ENCODE data around the gene FICD. TPM values are rescaled to one million over a fixed set of nuclear protein-coding genes. Genes with fewer than 3 reads are reported as not detected.

Gene FICD
- total RNA-seq, 2 experiments from 2014 or later = 6.8 to 6.9 TPM

DNA sequence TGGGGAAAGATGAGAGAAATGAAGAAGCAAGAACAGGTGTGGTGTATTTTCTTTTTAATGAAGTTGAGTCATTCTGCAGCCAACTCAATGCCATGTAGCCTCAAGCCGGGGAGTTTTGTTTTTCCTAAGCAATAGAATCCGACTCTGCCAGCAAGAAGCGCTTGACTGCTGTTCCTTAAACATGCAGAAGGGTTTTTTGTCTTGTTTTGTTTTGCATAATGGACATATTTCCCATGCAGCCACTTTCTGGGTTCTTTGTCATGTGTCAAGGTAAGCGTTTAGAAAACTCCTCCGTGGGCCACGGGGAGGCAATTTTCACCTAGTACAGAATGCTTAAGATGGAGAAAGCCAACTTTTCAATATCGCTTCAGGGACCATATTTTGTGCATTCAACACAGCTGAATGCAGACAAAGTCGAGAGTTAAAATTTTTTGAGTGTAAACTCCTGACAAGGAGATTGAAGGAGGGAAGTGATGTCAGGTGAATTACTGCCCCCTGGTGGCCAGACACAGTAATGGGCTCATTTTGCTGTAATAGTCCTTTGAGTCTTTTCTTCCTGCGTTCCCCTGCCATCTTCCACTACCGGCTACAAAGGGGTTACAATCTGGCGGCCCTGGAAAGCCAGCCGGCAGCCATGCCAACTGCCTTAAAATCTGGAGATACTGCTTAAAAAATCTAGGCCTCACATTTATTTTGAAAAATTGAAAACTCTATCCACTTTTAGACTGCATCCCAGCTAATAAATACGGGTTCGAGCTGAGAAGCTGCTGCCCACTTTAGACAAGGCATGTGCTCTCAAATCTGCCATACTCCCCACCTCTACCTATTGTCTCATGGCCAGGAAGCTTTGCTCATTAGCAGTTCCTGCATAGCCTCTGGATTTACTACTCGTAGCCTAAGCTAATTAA is 3.2 kb upstream of the FICD start:
- Mint-ChIP-seq H3K4me1 (peaks cover 12% of the 10 kb centered on the region), H3K27me3 (no peaks in the 10 kb centered on the region), H3K9me3 (no peaks in the 10 kb centered on the region), H3K4me3 (peak overlapping the region; percentile 38), H3K36me3 (no peaks in the 10 kb centered on the region), H3K27ac (no peak overlapping the region)
- POLR2A ChIA-PET = no interaction called here
- DNase-seq = peak; percentile 71
- ATAC-seq (ENCODE audit: low read depth) = no peak

DNA sequence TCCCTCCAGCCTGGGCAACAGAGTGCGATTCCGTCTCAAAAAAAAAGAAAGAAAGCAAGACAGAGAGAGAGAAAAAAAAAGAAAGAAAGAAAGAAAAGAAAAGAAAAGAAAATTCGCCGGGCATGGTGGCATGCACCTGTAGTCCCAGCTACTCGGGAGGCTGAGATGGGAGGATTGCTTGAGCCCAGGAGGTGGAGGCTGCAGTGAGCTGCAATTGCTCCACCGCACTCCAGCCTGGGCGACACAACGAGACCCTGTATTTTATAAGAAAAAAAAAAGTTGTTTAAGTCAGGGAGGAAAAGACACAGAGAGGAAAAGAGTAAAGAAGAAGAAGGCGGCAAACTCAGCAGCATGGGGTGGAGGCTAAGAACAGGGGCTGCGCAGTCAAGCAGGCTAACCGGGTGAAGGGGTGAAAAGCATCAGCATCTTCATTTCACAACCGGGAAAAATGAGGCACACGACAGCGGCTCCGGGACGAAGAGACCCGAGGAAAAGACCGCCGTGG is 557 bp upstream of the FICD start:
- peaks cover 17% of the 10 kb centered on the region for H3K4me1 Mint-ChIP-seq
- POLR2A ChIA-PET = interaction anchor here (1.0 kb wide), 1 partner anchor 48 kb away, joined by 3 read pairs; the partner anchor contains the start of gene ISCU
- H3K9me3 Mint-ChIP-seq = no peaks in the 10 kb centered on the region
- no peak for DNase-seq
- peak overlapping the region; percentile 88 for H3K27ac Mint-ChIP-seq
- H3K36me3 Mint-ChIP-seq = peaks cover 6% of the 10 kb centered on the region
- H3K4me3 Mint-ChIP-seq = peak overlapping the region; percentile 94
- no peaks in the 10 kb centered on the region for H3K27me3 Mint-ChIP-seq
- ATAC-seq (ENCODE audit: low read depth) = peak; percentile 15

DNA sequence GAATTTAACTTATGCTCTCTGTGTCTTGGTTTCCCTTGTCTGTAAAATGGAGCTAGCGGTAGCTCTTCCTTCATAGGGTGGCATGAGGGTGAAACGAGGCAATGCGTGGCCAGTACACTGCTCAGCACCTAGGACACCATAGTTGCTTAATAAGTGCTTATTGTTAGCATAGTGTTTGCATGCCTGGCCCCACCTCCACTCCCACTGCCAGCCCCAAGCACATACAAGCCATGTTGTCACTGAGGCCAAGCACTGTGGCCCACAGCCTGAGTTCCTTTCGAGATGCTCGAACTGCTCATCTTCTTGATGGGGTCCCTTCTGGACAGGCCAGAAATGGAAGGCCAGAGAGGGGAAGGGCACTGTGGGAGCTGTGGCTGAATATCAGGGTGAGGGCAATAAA is 839 bp downstream of the FICD start:
- DNase-seq (no peak), ATAC-seq (ENCODE audit: low read depth) (no peak)
- Mint-ChIP-seq H3K9me3 (no peaks in the 10 kb centered on the region), H3K27me3 (no peaks in the 10 kb centered on the region), H3K36me3 (peaks cover 10% of the 10 kb centered on the region), H3K4me1 (peaks cover 17% of the 10 kb centered on the region), H3K27ac (peak overlapping the region; percentile 88), H3K4me3 (peak overlapping the region; percentile 94)
- POLR2A ChIA-PET = interaction anchor here (1.1 kb wide), 1 partner anchor 45 kb away, joined by 5 read pairs; the partner anchor contains the start of gene SART3

DNA sequence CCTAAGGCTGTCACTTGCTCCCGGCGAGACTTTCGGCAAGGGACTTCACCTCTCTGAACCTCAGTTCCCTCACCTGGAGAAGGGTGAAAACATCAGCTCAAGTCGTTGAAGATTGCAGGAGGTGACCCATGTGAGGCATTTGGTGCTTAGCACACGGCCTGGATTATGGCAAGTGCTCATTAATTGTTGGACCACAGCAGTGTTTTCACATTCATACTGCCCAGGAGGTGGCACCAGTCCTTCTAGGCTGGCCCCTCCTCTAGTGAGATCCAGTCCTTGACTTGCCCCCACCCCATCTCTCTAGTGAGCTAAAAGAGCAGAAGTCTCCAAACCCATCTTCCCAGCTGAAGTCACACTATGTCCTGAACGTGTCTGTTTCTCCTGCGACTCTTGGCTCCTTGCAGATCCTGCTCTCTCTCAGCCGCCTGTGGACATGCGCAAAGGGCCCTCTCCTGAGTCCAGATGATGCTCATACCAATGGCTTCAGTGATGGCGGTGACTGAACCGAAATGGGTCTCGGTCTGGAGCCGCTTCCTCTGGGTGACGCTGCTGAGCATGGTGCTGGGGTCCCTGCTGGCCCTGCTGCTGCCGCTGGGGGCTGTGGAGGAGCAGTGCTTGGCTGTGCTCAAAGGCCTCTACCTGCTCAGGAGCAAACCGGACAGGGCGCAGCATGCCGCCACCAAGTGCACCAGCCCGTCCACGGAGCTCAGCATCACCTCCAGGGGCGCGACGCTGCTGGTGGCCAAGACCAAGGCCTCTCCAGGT is 1.6 kb downstream of the FICD start:
- Mint-ChIP-seq H3K4me1 (peaks cover 16% of the 10 kb centered on the region), H3K4me3 (peak overlapping the region; percentile 8), H3K27ac (no peak overlapping the region), H3K36me3 (peaks cover 12% of the 10 kb centered on the region), H3K27me3 (no peaks in the 10 kb centered on the region), H3K9me3 (no peaks in the 10 kb centered on the region)
- POLR2A ChIA-PET = interaction anchor here (1.1 kb wide), 1 partner anchor 44 kb away, joined by 5 read pairs; the partner anchor contains the start of gene SART3
- no peak for ATAC-seq (ENCODE audit: low read depth)
- DNase-seq = no peak

DNA sequence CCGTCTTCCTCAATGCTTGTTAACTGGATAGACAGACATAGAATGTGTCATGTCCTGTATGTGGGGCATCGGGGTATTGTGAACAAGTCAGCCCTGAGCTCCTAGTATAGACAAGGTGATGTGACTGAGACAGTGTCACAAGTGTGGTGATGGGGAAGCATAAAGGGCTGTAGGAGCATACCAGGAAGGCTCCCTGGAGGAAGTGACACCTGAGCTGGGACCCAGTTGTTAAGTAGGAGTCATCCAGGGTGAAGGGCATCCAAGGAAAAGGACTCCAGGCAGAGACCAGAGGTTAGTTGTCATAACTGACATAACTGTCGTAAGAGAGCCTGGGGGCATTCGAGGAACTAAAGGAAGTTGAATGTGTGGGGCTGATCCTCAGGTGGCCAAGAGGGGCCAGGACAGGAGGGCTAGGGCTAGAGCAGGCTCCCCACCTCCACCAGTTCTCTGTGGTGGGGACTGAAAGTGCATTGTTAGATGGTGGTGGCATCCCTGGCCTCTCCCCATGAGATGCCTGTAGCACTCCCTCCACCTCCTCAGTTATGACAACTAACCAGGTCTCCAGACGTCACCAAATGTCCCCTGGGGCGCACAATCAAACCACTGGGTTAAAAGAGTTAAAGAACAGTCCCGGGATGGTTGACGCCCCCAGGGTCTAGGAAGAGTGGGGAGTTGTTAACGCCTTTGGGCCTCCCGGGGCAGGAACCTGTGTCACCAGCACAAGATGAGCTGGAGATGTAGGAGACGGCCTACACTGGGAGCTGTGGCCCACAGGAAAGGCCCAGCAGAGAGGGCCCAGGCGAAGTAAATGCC is 2.4 kb downstream of the FICD start:
- POLR2A ChIA-PET = interaction anchor here (1.1 kb wide), 1 partner anchor 44 kb away, joined by 5 read pairs; the partner anchor contains the start of gene SART3

DNA sequence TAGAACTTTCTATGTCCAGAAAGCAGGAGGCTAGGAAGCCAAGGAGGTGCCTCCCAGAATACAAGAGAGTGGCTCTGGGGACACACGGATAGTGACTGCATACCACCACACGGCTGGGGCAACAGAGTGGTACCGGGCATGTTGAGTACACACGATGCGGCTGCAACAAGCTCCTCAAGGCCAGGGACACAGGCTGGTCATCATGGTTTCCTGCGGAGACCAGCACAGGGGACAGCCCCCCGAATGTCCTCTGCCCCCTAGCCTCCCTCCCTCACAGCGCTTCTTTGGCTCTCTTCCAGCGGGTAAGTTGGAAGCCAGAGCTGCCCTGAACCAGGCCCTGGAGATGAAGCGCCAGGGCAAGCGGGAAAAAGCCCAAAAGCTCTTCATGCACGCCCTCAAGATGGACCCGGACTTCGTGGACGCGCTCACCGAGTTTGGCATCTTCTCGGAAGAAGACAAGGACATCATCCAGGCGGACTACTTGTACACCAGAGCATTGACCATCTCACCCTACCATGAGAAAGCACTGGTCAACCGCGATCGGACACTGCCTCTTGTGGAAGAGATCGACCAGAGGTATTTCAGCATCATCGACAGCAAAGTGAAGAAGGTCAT is 3.1 kb downstream of the FICD start:
- Mint-ChIP-seq H3K27me3 (no peaks in the 10 kb centered on the region), H3K9me3 (no peaks in the 10 kb centered on the region), H3K36me3 (peaks cover 18% of the 10 kb centered on the region), H3K4me1 (peaks cover 10% of the 10 kb centered on the region), H3K27ac (no peak overlapping the region), H3K4me3 (no peak overlapping the region)
- POLR2A ChIA-PET = no interaction called here
- no peak for ATAC-seq (ENCODE audit: low read depth)
- DNase-seq = no peak

More for the DNA sequence above, 2.4 kb downstream of the FICD start:
- Mint-ChIP-seq H3K27ac (no peak overlapping the region), H3K27me3 (no peaks in the 10 kb centered on the region), H3K36me3 (peaks cover 18% of the 10 kb centered on the region), H3K4me3 (no peak overlapping the region), H3K4me1 (peaks cover 10% of the 10 kb centered on the region), H3K9me3 (no peaks in the 10 kb centered on the region)
- DNase-seq = no peak
- ATAC-seq (ENCODE audit: low read depth) = no peak

DNA sequence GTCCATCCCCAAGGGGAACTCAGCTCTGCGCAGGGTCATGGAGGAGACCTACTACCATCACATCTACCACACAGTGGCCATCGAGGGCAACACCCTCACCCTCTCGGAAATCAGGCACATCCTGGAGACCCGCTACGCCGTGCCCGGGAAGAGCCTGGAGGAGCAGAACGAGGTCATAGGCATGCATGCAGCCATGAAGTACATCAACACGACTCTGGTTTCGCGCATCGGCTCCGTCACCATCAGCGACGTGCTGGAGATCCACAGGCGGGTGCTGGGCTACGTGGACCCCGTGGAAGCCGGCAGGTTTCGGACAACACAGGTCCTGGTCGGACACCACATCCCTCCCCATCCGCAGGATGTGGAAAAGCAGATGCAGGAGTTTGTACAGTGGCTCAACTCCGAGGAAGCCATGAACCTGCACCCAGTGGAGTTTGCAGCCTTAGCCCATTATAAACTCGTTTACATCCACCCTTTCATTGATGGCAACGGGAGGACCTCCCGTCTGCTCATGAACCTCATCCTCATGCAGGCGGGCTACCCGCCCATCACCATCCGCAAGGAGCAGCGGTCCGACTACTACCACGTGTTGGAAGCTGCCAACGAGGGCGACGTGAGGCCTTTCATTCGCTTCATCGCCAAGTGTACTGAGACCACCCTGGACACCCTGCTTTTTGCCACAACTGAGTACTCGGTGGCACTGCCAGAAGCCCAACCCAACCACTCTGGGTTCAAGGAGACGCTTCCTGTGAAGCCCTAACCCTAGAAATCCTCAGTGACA is 3.8 kb downstream of the FICD start:
- H3K4me3 Mint-ChIP-seq = no peak overlapping the region
- DNase-seq = no peak
- peaks cover 10% of the 10 kb centered on the region for H3K4me1 Mint-ChIP-seq
- H3K36me3 Mint-ChIP-seq = peaks cover 18% of the 10 kb centered on the region
- H3K27me3 Mint-ChIP-seq = no peaks in the 10 kb centered on the region
- no peak overlapping the region for H3K27ac Mint-ChIP-seq
- no peaks in the 10 kb centered on the region for H3K9me3 Mint-ChIP-seq
- no peak for ATAC-seq (ENCODE audit: low read depth)
- POLR2A ChIA-PET = no interaction called here

DNA sequence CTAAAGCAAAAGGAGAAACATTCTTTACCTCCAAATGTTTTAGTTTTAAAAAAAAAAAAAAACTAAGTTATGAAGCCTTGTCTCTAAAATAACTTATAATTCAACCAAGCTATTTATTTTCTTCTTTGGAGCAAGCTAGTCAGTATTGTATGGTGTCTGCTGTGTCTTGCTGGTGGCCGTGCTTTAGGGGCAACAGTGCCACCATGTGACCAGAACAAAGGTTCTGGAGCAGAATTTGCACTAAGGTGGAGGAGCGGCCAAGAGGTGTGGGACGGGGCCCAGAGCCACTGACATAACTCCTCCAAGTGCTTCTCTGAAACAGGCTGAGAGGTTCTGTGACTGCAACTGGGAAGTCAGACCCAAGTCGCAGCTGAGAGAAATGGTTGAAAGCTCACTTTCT is 4.5 kb downstream of the FICD start:
- peaks cover 18% of the 10 kb centered on the region for H3K36me3 Mint-ChIP-seq
- POLR2A ChIA-PET = no interaction called here
- H3K9me3 Mint-ChIP-seq = no peaks in the 10 kb centered on the region
- peaks cover 10% of the 10 kb centered on the region for H3K4me1 Mint-ChIP-seq
- ATAC-seq (ENCODE audit: low read depth) (no peak), DNase-seq (no peak)
- H3K4me3 Mint-ChIP-seq = no peak overlapping the region
- no peak overlapping the region for H3K27ac Mint-ChIP-seq
- H3K27me3 Mint-ChIP-seq = no peaks in the 10 kb centered on the region

DNA sequence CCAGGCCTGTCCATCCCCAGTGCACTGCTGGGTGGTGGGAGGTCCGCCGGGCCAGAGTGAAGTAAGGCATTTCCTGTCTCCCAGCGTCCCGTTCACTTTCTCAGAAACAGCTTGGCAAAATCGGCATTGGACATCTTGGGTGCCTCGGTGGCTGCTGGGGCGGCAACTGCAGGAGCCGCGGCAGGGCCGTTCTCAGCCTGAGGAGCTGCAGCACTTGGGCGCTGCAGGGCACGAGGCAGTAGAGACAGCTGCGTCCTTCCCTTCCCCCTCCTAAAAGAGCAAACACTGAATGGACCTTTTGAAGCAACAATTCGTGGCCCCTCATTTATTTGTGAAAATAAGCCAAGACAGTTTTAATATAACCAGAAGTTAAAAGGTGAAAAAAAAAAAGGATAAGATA is 8.3 kb downstream of the FICD start:
- Mint-ChIP-seq H3K27me3 (no peaks in the 10 kb centered on the region), H3K4me3 (no peak overlapping the region), H3K4me1 (peaks cover 9% of the 10 kb centered on the region), H3K27ac (no peak overlapping the region), H3K36me3 (peaks cover 31% of the 10 kb centered on the region), H3K9me3 (no peaks in the 10 kb centered on the region)
- DNase-seq = no peak
- ATAC-seq (ENCODE audit: low read depth) = no peak
- POLR2A ChIA-PET = no interaction called here

DNA sequence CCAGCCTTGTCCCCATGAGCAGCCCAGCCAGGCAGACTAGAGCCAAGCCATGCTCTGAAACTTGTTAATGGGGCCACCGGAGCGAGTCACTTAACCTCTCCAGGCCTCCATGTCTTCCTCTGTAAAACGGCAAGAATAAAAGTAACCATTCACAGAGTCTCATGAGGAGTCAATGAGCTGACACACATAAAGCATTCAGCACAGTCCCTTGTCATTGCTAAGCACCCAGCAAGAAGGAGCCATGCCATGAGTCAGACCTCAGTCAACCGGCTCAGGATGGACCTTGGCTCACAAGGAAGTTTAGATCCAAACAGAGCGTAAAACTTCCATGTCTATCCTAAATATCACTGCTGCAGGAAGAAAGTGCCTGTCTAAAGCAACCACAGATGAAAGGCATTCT is 10.6 kb downstream of the FICD start:
- Mint-ChIP-seq H3K4me3 (no peak overlapping the region), H3K4me1 (peaks cover 9% of the 10 kb centered on the region), H3K27ac (no peak overlapping the region), H3K27me3 (no peaks in the 10 kb centered on the region), H3K36me3 (peaks cover 39% of the 10 kb centered on the region), H3K9me3 (no peaks in the 10 kb centered on the region)
- POLR2A ChIA-PET = no interaction called here
- ATAC-seq (ENCODE audit: low read depth) (no peak), DNase-seq (no peak)

DNA sequence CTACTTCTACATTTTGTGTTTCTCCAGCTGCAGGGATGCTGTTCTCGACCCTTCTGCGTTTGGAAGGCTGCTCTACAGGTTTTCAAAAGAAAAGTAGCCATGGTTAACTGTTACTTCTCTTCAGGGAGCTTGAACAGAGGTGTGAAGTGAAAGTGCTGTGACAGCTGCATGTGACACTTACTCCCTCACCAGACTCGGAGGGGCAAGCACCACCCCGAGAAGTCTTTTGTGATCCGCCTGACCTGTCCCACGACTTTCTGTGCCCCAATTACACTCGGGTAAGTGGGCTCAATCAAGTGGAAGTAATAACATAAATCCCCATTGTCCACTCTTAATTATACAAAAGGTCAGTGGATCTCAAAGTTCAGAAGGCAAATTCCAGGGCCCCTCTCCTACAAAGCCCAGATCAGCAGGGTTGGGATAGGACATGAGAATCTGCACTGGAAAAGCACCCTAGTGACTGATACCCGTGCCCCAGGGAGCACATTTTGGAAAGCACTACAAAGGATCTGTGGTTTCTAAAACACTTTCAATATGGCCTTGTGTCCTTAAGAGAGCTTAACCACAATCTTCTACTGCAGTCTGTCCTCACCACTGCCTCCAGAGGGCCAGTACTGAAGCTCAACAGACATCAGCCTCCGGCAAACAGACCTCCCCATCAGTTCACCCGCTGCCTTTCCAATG is 11.5 kb downstream of the FICD start:
- Mint-ChIP-seq H3K36me3 (peaks cover 36% of the 10 kb centered on the region), H3K27me3 (no peaks in the 10 kb centered on the region), H3K27ac (peak overlapping the region; percentile 45), H3K9me3 (no peaks in the 10 kb centered on the region), H3K4me1 (peaks cover 9% of the 10 kb centered on the region), H3K4me3 (no peak overlapping the region)
- POLR2A ChIA-PET = no interaction called here
- DNase-seq = no peak
- no peak for ATAC-seq (ENCODE audit: low read depth)

DNA sequence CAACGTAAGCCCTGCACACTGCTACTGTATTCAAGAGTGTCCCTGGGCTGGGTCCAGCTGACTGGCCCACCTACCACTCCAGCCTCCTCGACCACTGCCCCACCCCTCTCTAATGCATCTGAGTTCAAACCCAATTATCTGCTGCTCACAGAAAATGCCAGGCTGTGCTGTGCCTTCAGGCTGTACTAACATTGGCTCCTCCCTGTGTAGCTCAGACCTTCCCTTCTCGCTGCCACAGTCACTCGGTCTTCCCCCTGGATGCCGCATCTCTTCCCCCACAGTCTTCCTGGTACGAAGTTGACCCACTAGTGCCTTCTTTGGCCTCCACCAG is 12.1 kb downstream of the FICD start:
- peaks cover 32% of the 10 kb centered on the region for H3K36me3 Mint-ChIP-seq
- no peak overlapping the region for H3K4me3 Mint-ChIP-seq
- no peak for ATAC-seq (ENCODE audit: low read depth)
- peak overlapping the region; percentile 45 for H3K27ac Mint-ChIP-seq
- no peaks in the 10 kb centered on the region for H3K9me3 Mint-ChIP-seq
- no peak for DNase-seq
- peaks cover 9% of the 10 kb centered on the region for H3K4me1 Mint-ChIP-seq
- H3K27me3 Mint-ChIP-seq = no peaks in the 10 kb centered on the region
- POLR2A ChIA-PET = no interaction called here

Data from activated naive CD8-positive, alpha-beta T cell treated with anti-CD3 and anti-CD28 coated beads, Interleukin-2, amount 10 ng/mL, durations not matched to agents 7 days and 5 days (primary cell).